GM18517 (cell line): ENCODE data around the gene PRDM2.
"Not testable (repeated sequence)": the region's sequence is repeated elsewhere in the genome, so short reads cannot be mapped to it uniquely, and the experiment has no call there.

Source experiments
- ATAC-seq: cut with Tn5 transposase; IDR thresholded peaks from one replicate; pipeline ENCODE4 v1.9.1; 2021; ENCODE audit warnings: mild to moderate bottlenecking, moderate library complexity; ENCODE audit not compliant: unreplicated experiment

The PRDM2 gene

DNA sequence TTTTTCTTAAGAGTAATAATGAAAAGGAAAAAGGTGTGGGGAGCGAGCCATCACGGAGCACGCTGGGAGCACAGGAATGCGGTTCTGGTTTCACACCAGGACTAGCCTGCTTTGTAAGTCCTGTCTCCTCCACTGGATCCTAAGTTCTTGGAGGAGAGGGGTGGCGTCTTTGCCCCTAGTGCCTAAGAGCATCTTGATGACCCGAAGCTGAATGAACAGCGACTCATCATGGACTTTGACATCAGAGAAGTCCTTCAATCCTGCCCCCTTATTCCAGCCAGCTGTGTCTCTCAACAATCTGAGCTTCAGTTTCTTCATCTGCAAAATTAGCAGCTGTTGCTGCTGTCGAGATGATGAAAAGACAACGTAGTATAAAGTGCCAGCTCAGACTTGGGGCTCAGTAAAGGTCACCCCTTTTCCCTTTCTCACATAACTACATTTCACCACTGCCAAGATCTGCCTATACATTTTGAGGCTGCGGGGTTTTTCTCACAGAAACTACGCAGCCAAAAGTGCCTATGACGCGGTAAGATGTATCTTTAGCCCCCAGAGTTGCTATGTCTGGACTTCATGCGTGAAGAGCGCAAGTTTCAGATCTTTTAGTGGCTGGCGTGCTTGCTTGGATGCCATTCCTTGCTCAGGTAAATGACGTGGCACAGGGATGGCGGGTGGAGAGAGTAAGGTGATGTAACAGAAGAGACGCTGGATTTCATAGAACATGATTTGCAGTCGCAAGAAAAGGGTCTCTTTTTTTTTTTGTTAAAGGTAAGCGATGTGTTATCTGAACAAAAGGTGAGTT, 4.9 kb upstream of the PRDM2 start:
- no peak for ATAC-seq

DNA sequence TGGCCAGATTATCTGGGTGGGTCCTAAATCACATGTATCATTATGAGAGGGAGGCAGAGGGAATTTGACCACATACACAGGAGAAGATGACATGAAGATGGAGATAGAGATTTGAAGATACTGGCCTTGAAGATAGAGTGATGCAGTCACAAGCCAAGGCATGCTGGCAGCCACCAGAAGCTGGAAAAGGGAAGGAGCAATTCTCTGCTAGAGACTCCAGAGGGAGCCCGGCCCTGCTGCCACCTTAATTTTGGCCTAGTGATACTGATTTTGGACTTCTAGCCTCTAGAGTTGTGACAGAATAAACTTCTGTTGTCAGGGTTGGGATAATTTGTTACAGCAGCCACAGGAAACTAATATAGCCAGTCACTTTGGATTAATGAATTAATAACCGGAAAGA, 2.2 kb upstream of the PRDM2 start:
- no peak for ATAC-seq

DNA sequence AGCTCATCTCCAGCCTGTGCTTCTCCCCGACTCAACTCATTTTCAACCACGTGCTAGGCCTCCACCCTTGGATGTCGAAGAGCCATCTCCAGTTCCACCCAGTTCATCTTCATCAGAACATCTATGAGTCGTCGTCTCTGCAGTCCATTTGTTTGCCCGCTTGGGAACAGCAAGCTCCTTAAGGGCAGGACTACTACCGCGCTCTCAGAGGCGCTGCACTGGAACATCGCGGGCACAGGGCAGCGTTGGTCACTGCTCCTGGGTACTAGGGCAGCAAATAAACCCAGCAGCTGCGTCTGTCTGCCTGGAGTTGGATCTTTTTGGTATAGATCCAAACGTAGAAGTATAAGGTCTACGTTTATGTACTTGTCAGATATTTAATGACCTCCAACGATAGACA, 478 bp upstream of the PRDM2 start:
- no peak for ATAC-seq

DNA sequence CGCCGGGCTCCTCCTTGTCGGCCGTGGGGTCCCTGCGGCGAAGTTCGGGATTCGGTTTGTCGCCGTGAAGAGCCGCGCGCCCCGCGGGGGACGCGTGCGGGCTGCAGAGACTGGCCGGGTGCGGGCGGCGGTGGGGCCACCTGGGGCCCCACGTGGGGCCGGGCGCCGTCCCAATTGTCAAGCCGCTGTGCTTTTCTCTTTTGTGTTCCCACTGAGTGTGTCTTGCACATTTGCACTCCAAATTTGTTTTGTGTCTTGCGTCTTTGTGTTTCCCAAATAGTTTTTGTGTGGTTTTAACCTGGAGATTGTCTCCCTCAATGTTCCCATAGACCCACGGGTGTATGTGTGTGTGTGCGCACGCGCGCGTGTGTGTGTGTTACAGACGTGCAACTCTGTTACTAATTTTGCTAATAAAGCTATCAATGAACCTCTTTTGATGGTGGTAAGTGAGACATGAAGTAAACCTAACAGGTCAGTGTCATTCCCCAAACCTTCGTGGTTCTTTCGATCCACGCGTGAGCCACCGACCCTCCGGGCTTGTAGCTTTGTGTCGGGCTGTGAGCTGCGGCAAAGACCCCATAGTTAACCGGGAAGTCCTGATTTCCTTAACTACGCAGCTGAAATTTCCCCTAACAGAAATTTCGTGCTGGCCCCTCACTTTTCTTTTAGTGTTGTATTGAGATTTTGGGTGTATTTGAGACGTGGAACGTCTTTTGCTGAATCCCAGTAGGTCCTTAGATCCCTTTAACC, 708 bp downstream of the PRDM2 start:
- peak; percentile 28 for ATAC-seq

DNA sequence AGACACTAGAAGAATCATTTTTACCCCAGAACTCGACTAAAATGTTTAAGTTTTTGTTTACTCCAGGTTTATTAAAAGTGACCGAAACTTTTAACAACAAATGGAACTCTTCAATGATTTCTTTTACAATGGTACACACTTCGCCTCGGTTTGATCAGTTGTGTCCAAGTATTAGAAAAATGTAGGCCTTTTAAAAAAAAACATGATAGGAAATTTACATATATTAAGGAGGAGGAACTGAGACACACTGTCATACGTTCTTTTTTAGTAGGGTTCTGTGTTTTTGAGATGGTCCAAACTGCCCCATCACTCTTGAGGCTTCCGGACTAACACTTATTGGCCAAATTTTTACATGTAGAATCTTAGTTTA, 1.3 kb downstream of the PRDM2 start:
- ATAC-seq, result no peak

DNA sequence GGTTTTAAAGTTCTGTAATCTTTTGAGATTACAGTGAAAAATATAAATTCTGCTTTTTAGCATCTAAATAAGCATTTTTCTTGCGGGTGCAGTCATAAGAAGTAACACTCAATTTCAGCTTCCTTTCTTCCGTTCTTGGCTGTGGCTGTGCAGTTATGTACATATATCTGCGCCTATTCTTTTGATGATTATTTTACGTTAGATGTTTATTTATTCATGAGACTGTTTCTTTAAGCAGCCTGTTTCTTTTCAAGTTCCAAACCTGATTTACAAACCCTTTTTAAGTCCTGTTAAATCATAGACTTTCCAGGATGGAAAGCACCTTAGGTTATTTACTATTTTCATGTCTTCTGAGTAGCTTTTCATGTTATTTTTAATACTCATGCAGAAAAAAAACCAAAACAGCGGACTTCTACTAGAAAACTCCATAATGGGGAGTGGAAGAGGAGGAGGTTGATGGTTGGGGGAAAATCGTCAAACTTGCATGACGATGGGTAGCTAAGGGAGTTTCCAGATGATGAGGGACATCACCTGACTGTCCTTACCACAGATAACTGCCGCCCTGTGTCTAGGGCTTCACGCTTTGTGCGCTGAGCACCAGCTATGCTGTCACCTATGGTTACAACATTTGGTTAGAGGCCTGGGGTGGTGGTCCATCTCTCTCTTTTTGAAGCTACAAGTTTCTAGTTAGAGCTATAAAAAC, 2.6 kb downstream of the PRDM2 start:
- ATAC-seq, result peak; percentile 77

DNA sequence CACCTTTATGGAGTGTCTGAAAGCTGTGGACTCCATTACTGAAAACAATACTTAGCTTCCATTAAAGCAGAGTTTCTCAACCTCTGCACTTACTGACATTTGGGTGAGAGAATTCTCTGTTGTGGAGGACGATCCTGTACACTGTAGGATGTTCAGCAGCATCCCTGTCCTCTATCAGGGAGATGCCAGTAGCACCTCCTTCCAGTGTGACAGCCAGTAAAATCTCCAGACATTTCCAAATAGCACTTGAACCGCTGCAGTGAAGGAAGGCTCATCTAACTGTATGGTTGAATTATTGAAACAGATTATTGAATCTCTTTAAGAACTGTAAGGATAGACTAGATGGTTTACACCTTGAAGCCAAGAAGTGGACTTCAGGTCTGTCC, 3.1 kb downstream of the PRDM2 start:
- ATAC-seq, result peak; percentile 4

DNA sequence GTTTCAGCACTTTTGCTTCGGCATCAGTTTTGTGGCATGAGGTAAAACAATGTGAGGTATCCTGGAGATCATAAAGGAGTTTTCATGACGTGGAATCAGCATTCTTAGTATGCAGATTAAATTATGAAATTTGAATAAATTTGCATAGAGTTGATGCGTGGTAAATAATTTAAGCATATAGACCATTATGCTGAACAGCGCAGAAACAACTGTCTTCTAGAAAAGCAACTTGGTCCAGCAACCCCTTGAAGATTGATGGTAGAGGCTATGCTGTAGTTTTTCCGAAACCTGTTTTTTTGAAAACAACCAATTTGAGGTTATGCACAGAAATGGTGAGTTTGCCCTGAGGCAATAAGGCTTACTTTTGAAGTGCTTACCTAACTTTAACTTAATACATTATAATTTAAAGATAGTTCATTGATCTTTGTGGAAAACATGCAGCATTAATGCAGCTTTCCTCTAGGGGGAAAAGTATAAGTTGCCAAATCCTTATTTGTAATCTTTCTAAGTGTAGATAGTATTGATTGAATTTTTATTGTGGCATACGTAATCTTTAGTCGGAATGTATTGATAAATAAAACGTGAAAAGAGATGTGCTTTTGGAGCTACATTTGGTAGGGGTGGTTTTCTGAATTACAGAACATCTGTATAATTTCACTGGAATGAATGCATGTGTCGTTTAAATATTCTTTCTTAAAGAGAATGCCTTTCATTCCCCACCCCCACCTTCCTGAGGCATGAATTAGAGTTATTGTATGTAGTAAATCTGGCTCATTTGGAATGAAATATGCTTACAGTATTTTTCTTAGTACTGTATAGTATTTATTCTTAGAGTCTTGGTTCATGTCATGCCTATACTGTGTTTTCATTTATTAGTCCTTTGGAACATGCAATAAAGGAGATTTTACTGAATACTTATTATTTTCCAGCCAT, 3.8 kb downstream of the PRDM2 start:
- no peak for ATAC-seq

DNA sequence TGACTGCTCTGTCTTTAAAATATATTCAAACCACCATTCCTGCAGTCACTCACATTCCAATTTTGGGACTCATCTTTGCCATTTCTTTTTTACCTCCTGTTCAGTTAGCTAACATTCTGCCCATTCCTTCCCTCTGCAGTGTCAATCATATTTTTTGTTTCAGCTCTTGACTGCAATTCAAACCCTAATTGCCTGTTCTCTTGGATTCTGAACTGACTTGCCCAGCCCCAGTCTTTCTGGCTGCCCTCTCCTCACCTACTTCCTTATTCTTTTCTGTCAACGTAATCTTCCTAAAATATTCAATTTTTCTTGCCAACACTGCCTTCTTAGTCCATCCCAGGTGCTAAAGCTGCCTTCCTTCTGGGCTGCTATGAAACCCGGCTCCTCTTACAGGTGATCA, 6.1 kb downstream of the PRDM2 start:
- ATAC-seq, result no peak

DNA sequence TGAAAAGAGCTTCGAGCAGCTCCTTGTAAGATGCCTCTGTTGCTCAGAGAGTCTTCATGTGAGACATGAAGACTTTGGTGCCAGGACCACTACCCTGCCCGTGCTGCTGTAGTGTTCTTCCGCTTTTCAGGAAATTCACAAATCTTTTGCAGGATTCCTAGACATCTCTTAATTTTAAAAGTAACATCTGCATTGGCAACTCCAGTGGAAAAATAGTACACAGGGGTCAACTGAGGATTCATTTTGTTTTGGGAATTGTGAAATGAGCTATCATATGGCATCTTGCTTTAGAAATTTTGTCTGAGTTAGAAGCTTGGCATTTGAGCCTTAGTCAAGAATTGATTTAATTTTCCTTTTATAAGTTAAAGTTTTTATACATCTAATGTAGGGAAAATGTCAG, 7.2 kb downstream of the PRDM2 start:
- ATAC-seq, result no peak

DNA sequence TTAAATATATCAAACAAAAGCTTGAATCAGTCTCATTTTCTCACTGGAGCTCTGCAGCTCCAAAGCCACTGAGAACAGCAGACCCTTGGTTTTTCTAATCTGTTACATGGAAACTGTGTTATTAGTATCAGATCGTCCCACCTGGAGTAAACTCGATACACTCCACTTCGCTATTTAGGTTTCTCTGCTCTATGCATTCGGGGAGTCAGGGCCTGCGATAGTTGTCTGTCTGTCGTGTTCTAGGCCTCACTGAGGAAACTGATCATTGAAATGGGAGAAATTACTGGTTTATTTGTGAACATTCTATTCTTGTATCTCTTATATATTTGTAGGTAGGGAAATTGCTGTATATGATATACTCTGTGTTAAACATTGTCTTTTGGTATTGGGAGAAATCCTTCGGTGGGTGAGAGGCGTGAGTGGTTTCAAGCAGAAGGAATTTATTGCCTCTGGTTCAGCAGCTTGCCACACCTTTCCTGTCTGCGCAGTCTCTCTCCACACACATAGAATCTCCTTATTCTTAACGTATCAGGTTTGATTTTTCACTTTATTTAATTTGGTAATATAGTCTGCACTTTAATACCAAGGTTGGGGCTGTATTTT, 8.5 kb downstream of the PRDM2 start:
- ATAC-seq, result no peak

DNA sequence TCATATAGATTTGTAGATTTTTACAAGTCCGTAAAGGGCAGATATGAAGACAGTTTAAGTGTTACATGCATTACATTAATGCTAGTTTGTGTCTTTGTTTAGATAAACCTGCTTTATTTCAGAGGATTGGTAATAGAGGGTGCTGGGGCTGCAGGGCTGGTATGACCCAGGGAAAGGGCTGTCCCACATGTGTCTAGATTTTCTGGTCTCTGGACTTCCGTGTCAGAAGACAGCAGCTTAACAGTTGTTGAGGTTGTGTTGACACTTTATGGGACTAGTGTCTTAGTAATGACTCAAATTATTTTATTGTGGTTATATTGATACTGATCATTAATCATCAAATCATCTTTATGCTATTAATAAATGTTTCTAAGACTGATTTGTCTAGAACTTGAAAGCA, 10.1 kb downstream of the PRDM2 start:
- ATAC-seq, result no peak

DNA sequence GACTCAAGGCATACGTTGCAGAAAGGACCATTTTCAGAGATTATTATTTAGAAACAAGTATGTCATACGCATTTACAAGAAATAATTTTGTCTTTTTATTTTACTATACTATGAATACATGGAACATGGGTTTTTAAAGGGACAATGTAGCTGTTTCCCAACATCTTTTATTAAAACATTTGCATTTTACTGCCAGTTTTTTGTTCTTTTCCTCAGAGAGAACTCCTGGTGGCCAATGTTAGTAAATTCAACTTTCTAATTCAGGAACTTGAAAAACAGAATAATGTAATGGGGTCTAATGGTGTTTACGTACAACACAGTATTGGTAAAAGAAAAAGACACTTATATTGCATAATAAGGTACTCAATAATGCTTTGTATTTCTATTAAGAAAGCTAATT, 14.9 kb downstream of the PRDM2 start:
- no peak for ATAC-seq

DNA sequence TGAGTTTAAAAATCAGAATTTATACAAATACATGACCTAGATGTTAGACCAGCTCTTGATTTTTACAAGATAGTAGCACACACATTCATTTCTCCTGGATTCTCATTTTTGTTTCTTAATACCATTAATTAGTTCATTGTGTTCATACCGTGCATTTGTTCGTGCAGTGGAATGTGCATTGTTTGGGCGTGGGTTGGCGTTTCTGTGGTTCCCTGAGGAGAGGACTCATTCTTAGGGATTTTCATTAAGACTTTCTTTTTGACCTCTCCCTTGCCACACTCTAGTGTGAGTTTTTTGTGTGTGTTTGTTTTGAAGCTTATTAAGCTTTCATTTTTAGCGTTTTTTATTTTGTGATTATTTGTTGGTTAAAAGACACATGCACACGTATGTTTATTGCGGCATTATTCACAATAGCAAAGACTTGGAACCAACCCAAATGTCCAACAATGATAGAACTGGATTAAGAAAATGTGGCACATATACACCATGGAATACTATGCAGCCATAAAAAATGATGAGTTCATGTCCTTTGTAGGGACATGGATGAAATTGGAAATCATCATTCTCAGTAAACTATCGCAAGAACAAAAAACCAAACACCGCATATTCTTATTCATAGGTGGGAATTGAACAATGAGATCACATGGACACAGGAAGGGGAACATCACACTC, 15.8 kb downstream of the PRDM2 start:
- not testable (repeated sequence) for ATAC-seq

DNA sequence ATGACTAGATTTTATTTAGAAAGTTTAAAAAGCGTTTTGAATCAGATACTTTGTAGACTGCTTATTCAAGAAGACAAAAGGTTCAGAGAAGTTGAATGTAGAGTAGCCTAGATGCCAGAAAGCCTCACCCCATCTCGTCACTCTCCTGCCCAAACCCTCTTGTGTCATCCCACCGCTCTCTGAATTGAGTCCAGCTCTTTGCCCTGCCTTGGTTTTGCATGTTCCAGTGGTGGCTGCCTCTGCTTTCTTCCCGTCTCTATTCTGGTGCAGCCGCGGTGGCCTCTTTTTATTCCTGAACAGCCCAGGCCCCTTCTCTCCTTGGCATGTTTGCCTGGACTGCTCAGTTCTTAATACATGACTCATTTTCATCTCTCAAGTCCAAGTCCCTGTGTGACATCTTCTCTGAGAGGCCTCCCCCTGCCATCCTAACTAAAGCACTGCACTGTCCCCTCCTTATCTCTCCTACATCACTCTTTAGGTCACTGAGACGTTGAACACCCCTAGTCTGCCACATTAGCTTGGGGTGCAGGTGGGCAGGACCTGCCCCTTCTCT, 22.9 kb downstream of the PRDM2 start:
- no peak for ATAC-seq

DNA sequence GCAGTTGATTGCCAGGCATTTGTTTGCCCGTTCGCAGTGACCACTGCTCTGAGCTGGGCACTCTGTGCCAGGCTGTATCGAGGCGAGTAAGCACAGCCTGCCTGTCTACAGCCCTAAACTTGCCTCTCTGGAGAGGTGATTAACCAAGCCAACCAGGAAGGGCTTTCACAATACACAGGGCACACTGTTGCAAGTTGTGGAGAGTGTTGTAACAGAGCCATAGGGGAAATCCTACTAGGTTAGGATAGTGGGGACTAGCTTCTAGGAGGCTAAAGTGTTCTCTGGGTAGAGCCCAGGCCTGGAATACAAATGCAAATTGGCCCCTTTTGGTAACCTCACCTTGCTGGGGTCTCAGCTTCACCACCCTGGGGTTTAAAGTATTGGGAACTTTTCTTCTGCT, 23.8 kb downstream of the PRDM2 start:
- no peak for ATAC-seq

DNA sequence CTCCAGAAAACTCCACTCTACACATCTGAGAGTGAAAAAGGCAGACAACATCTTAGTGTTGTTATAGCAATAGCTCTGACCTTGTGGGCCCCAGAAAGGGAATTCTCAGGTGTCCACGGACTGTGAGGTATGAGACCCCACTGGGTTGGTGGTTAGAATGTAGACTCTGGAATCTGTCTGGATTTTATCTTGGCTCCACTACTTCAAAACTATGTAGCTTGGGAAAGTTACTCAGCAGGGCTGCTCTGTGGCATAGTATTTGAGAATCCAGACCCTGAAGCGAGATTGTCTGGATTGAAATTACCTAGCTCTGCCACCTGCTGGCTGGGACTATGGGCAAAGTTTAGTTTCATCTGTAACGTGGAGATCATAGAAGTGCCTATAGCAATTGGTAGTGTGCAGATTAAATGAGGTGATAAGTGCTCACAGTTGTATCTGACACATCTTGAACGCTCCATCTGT, 25.8 kb downstream of the PRDM2 start:
- ATAC-seq, result no peak

DNA sequence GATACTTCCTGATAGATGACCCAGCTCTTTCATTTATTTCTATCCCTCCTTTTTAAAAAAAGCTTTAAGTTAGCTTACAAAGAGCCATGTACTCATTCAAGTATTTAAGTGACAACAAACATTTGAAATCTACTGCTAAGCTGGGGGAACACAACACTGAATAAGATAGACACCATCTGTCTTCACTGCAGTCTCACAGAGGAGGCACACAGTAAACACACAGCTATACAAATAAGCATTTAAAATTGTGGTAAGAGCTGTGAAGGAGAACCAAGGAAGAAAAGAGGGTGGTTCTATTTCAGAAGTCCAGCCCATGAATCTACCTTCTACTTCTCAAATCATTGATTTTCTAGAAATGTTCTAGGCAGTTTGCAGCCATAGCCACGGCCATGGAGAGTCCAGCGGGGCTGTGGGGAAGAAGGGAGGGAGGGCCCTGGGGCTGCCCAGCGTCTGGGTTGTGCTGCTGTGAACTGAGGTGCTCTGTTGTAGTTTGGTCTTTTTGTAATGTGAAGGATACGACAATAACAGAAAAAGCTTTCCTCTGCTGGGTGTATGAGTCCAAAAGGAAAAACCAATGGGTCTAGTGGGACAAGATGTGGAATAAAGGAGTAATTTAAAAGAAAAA, 28.2 kb downstream of the PRDM2 start:
- no peak for ATAC-seq

DNA sequence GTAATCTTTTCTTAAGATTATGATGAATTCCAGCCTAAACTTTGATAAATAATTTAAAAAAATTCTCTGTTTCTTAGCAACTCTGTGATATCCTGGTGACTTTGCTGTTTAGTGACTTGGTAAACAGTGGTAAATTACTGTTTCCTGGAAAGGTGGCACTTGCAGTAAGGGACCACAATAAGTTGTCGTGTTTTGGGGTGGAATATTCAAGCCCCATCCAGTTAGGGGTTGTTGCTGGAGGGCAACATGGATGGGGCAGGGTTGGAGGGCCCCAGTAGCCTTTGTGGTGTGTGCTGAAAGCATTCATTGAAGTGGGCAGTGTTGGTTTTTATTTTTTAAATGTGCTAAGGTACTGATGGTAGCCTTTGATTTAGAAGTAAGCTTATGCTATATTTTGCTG, 30.3 kb downstream of the PRDM2 start:
- ATAC-seq, result no peak
